Measurements from ENCODE around the gene FGF6. TPM values are rescaled to one million over a fixed set of nuclear protein-coding genes. Genes with fewer than 3 reads are reported as not detected.

The FGF6 gene
- total and polyA plus RNA-seq, 9 donors = 18.3 to 54.4 (median 29.4) TPM

GRCh38 chr12:4422985-4423384 lies 22.6 kb downstream of the FGF6 start:
- Histone ChIP-seq H3K36me3 (ENCODE audit: control insufficient read depth, insufficient read depth, low read length) (no peaks in the 10 kb centered on the region), H3K4me3 (ENCODE audit: low read length) (no peak overlapping the region), H3K4me1 (ENCODE audit: control insufficient read depth, insufficient read depth, low read length) (peaks cover under 1% of the 10 kb centered on the region), H3K9me3 (replicated peaks; ENCODE audit: control insufficient read depth, low read depth, low read length) (no peaks in the 10 kb centered on the region), H3K27me3 (ENCODE audit: control insufficient read depth, insufficient read depth, low read length) (no peaks in the 10 kb centered on the region), H3K27ac (ENCODE audit: low read length) (no peak overlapping the region)
- 90% methylated on average over 8 of the region's 9 CpGs for WGBS (ENCODE audit: insufficient coverage)
- DNase-seq = no peak

GRCh38 chr12:4421590-4422031 lies 24.0 kb downstream of the FGF6 start:
- Histone ChIP-seq H3K36me3 (ENCODE audit: control insufficient read depth, insufficient read depth, low read length) (no peaks in the 10 kb centered on the region), H3K27me3 (ENCODE audit: control insufficient read depth, insufficient read depth, low read length) (peaks cover 10% of the 10 kb centered on the region), H3K4me1 (ENCODE audit: control insufficient read depth, insufficient read depth, low read length) (peaks cover 7% of the 10 kb centered on the region), H3K27ac (ENCODE audit: low read length) (no peak overlapping the region), H3K4me3 (ENCODE audit: low read length) (no peak overlapping the region), H3K9me3 (replicated peaks; ENCODE audit: control insufficient read depth, low read depth, low read length) (no peaks in the 10 kb centered on the region)
- WGBS (ENCODE audit: insufficient coverage) = 60% methylated on average over 1 of the region's 4 CpGs
- no peak for DNase-seq

- Histone ChIP-seq H3K27me3 (ENCODE audit: control insufficient read depth, insufficient read depth, low read length) (peaks cover 10% of the 10 kb centered on the region), H3K4me1 (ENCODE audit: control insufficient read depth, insufficient read depth, low read length) (peaks cover 11% of the 10 kb centered on the region), H3K9me3 (replicated peaks; ENCODE audit: control insufficient read depth, low read depth, low read length) (no peaks in the 10 kb centered on the region), H3K27ac (ENCODE audit: low read length) (no peak overlapping the region), H3K4me3 (ENCODE audit: low read length) (no peak overlapping the region), H3K36me3 (ENCODE audit: control insufficient read depth, insufficient read depth, low read length) (no peaks in the 10 kb centered on the region)
- WGBS (ENCODE audit: insufficient coverage) = no CpG with 5 or more reads among the region's 5 CpGs
- no peak for DNase-seq
These were observed 25.4 kb downstream of the FGF6 start for GRCh38 chr12:4420138-4420670.

- no peak for DNase-seq
- peaks cover 15% of the 10 kb centered on the region for H3K27me3 ChIP-seq (ENCODE audit: control insufficient read depth, insufficient read depth, low read length)
- H3K27ac ChIP-seq (ENCODE audit: low read length) = no peak overlapping the region
- WGBS (ENCODE audit: insufficient coverage) = 84% methylated on average over 4 of the region's 5 CpGs
- H3K4me1 ChIP-seq (ENCODE audit: control insufficient read depth, insufficient read depth, low read length) = peaks cover 17% of the 10 kb centered on the region
- no peak overlapping the region for H3K4me3 ChIP-seq (ENCODE audit: low read length)
- no peaks in the 10 kb centered on the region for H3K36me3 ChIP-seq (ENCODE audit: control insufficient read depth, insufficient read depth, low read length)
- H3K9me3 ChIP-seq (replicated peaks; ENCODE audit: control insufficient read depth, low read depth, low read length) = no peaks in the 10 kb centered on the region
These were observed 26.7 kb downstream of the FGF6 start for GRCh38 chr12:4418913-4419312.

- peaks cover 17% of the 10 kb centered on the region for H3K4me1 ChIP-seq (ENCODE audit: control insufficient read depth, insufficient read depth, low read length)
- WGBS (ENCODE audit: insufficient coverage) = 41% methylated on average over 3 of the region's 5 CpGs
- DNase-seq = no peak
- no peaks in the 10 kb centered on the region for H3K9me3 ChIP-seq (replicated peaks; ENCODE audit: control insufficient read depth, low read depth, low read length)
- H3K27ac ChIP-seq (ENCODE audit: low read length) = peak overlapping the region; percentile 7
- H3K36me3 ChIP-seq (ENCODE audit: control insufficient read depth, insufficient read depth, low read length) = no peaks in the 10 kb centered on the region
- H3K4me3 ChIP-seq (ENCODE audit: low read length) = no peak overlapping the region
- peaks cover 15% of the 10 kb centered on the region for H3K27me3 ChIP-seq (ENCODE audit: control insufficient read depth, insufficient read depth, low read length)
These were observed 27.7 kb downstream of the FGF6 start for GRCh38 chr12:4417936-4418335.

- WGBS (ENCODE audit: insufficient coverage) = 33% methylated on average over 1 of the region's 6 CpGs
These were observed 28.2 kb downstream of the FGF6 start for GRCh38 chr12:4417455-4417854.

GRCh38 chr12:4416276-4416675 lies 29.3 kb downstream of the FGF6 start:
- Histone ChIP-seq H3K36me3 (ENCODE audit: control insufficient read depth, insufficient read depth, low read length) (no peaks in the 10 kb centered on the region), H3K4me1 (ENCODE audit: control insufficient read depth, insufficient read depth, low read length) (peaks cover 17% of the 10 kb centered on the region), H3K4me3 (ENCODE audit: low read length) (no peak overlapping the region), H3K9me3 (replicated peaks; ENCODE audit: control insufficient read depth, low read depth, low read length) (no peaks in the 10 kb centered on the region), H3K27me3 (ENCODE audit: control insufficient read depth, insufficient read depth, low read length) (peaks cover 17% of the 10 kb centered on the region), H3K27ac (ENCODE audit: low read length) (no peak overlapping the region)
- DNase-seq = no peak
- WGBS (ENCODE audit: insufficient coverage) = 85% methylated on average over 7 of the region's 8 CpGs

More at GRCh38 chr12:4417455-4417854, 28.2 kb downstream of the FGF6 start:
- DNase-seq = peak; percentile 33
- no peak overlapping the region for H3K4me3 ChIP-seq (ENCODE audit: low read length)
- H3K9me3 ChIP-seq (replicated peaks; ENCODE audit: control insufficient read depth, low read depth, low read length) = no peaks in the 10 kb centered on the region
- H3K4me1 ChIP-seq (ENCODE audit: control insufficient read depth, insufficient read depth, low read length) = peaks cover 17% of the 10 kb centered on the region
- H3K27me3 ChIP-seq (ENCODE audit: control insufficient read depth, insufficient read depth, low read length) = peaks cover 15% of the 10 kb centered on the region
- H3K36me3 ChIP-seq (ENCODE audit: control insufficient read depth, insufficient read depth, low read length) = no peaks in the 10 kb centered on the region
- H3K27ac ChIP-seq (ENCODE audit: low read length) = no peak overlapping the region

- no peaks in the 10 kb centered on the region for H3K36me3 ChIP-seq (ENCODE audit: control insufficient read depth, insufficient read depth, low read length)
- no peaks in the 10 kb centered on the region for H3K9me3 ChIP-seq (replicated peaks; ENCODE audit: control insufficient read depth, low read depth, low read length)
- peaks cover 13% of the 10 kb centered on the region for H3K27me3 ChIP-seq (ENCODE audit: control insufficient read depth, insufficient read depth, low read length)
- peaks cover 12% of the 10 kb centered on the region for H3K4me1 ChIP-seq (ENCODE audit: control insufficient read depth, insufficient read depth, low read length)
- no peak for DNase-seq
- WGBS (ENCODE audit: insufficient coverage) = no CpG with 5 or more reads among the region's 1 CpG
- no peak overlapping the region for H3K27ac ChIP-seq (ENCODE audit: low read length)
- H3K4me3 ChIP-seq (ENCODE audit: low read length) = no peak overlapping the region
These were observed 33.1 kb downstream of the FGF6 start for GRCh38 chr12:4412465-4412864.

- H3K4me3 ChIP-seq (ENCODE audit: low read length) = no peak overlapping the region
- no peak for DNase-seq
- H3K27ac ChIP-seq (ENCODE audit: low read length) = no peak overlapping the region
- 88% methylated on average over 1 of the region's 3 CpGs for WGBS (ENCODE audit: insufficient coverage)
- peaks cover 9% of the 10 kb centered on the region for H3K27me3 ChIP-seq (ENCODE audit: control insufficient read depth, insufficient read depth, low read length)
- H3K4me1 ChIP-seq (ENCODE audit: control insufficient read depth, insufficient read depth, low read length) = peaks cover 11% of the 10 kb centered on the region
- H3K36me3 ChIP-seq (ENCODE audit: control insufficient read depth, insufficient read depth, low read length) = no peaks in the 10 kb centered on the region
- no peaks in the 10 kb centered on the region for H3K9me3 ChIP-seq (replicated peaks; ENCODE audit: control insufficient read depth, low read depth, low read length)
These were observed 33.6 kb downstream of the FGF6 start for GRCh38 chr12:4412056-4412455.

GRCh38 chr12:4407136-4407535 lies 38.5 kb downstream of the FGF6 start:
- Histone ChIP-seq H3K27ac (ENCODE audit: low read length) (no peak overlapping the region), H3K9me3 (replicated peaks; ENCODE audit: control insufficient read depth, low read depth, low read length) (no peaks in the 10 kb centered on the region), H3K4me1 (ENCODE audit: control insufficient read depth, insufficient read depth, low read length) (no peaks in the 10 kb centered on the region), H3K4me3 (ENCODE audit: low read length) (no peak overlapping the region), H3K36me3 (ENCODE audit: control insufficient read depth, insufficient read depth, low read length) (no peaks in the 10 kb centered on the region), H3K27me3 (ENCODE audit: control insufficient read depth, insufficient read depth, low read length) (no peaks in the 10 kb centered on the region)
- 80% methylated on average over 2 of the region's 3 CpGs for WGBS (ENCODE audit: insufficient coverage)
- DNase-seq = no peak

All from muscle of leg (tissue), 11 donors.